ENCODE results near the gene KIF3B. TPM values are rescaled to one million over a fixed set of nuclear protein-coding genes. Genes with fewer than 3 reads are reported as not detected.
"Not testable (repeated sequence)": the region's sequence is repeated elsewhere in the genome, so short reads cannot be mapped to it uniquely, and the experiment has no call there.

Gene KIF3B
- 25.0 and 60.9 TPM in 2 replicates for total RNA-seq

DNA sequence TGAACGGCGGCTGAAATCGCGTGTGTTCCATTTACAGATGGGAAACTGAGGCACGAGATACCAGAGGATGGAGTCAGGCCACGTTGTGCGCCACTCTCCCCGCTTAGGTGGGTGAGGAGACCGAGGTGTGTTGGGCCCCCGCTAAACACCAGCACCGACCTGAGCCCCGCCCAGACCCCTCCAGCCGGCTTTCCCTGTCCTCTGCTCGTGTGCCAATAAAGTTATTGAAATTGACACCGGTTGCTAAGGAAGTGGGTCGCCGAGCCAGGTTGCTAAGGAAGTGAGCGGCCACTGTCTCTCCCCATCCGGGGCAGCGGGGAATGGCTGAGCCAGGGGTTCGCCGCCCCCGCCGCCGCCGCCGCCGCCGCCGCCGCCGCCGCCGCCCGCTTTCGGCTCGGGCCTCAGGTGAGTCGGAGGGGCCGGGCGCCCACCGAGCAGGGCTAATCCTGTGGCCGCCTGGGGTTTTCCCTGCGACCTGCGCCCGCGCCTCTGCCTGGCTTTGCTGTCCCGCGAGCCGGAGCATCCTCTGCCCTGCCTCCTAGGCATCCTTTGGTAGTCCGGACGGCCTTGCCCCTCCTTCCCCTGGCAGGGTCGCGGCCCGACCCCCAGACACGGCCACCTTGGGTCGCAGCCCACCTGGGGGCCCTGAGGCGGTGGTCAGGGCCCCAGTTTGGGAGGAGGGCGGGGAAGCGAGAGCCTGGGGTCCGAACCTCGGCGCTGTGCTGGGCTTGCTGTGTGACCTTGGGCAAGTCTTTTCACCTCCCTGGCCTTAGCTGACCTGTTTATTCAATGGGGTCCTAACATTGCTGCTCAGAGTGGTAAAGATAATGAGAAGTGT is at the start of gene KIF3B:
Gene KIF3B (plus strand): TSS at position 291 of the 838 bp plus-strand sequence. CDS start 32,127 bp downstream, outside the sequence.
- DNase-seq (ENCODE audit: low read depth): peak; percentile 78

DNA sequence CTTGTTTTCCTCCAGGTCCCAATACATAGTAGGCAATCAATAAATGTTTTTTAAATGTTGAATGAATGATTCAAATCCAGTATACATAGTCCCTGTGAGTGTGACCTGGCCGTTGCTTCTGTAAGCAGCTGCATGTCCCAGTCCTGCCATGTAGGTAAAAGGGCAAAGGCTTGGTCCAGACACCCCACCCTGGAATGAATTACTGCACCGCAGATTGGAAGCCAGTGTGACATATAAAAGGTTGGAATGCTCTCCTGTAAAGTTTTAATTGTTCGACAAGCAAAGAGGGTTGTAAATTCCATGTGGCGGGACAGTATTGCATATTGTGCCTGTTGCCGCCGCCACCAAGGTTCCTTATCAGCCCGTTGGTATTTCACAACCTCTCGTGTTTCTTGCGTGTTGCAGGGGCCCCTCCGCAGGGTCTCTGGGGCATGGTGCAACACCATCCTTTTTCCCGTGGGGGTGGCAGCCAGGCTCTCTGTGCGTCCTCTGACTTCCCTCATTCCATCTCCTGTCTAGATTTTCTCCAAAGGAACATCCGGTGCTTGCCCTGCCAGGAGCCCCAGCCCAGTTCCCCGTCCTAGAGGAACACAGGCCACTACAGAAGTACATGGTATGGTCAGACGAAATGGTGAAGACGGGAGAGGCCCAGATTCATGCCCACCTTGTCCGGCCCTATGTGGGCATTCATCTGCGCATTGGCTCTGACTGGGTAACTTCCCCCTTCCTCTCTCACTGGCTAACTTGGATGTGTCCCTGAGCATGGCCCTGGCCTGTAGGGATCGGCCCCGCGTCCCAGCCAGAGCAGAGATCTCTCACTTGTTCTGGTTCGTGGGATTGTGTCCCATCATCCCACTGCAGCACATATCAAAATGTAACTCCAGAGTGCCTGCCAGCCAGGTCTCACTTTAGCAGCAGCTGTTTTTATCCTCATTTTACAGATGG is 49.4 kb upstream of the KIF3B start:
- no peak for DNase-seq (ENCODE audit: low read depth)

DNA sequence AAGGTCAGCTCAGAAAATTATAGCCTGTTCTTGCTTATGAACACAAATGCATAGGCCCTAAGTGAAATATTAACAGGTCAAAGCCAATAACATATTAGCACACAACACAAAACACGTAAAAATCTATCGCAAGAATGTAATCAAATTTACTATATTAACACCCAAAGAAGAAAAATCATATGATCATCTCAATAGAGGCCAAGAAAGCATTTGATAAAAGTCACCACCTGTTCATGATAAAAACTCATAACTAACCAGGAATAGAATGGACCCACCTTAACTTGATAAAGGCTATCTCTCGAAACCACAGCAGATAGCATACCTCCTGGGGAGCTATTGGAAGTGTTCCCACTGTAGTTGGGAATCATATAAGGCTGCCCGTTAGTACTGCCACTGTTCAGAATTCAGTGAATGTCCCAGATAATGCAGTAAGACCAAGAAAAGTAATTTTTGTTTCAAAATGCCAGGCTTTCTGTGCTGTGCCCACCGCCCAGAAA is 48.2 kb upstream of the KIF3B start:
- DNase-seq (ENCODE audit: low read depth): no peak

DNA sequence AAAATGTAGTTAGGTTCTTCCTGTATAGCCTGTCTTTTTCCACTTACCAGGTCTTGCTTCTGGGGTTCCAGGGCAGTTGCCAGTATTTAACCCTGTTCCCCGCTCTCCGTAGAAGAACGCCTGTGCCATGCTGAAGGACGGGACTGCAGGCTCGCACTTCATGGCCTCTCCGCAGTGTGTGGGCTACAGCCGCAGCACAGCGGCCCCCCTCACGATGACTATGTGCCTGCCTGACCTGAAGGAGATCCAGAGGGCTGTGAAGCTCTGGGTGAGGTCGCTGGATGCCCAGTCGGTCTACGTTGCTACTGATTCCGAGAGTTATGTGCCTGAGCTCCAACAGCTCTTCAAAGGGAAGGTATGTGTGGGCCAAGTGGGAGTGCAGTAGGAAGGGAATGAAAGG is 46.7 kb upstream of the KIF3B start:
- DNase-seq (ENCODE audit: low read depth): no peak

DNA sequence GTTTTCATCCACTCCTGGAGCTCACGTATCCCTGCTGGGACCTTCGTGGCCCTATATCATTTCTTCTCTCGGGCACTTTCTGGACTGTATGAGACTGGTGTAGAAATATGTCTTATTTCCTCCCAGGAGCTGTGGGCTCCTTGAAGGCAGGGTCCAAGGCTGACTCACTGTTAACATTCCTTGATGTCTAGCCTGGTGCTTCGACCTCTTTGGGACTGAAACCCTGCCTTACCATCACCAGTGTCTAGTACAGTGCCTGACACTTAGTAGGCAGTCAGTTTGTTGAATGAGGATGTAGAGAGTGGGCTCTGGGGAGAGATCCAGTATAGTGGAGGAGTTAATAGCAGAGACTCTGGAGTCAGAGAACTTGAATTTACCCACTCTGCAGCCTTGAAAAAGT is 46.2 kb upstream of the KIF3B start:
- DNase-seq (ENCODE audit: low read depth): no peak

DNA sequence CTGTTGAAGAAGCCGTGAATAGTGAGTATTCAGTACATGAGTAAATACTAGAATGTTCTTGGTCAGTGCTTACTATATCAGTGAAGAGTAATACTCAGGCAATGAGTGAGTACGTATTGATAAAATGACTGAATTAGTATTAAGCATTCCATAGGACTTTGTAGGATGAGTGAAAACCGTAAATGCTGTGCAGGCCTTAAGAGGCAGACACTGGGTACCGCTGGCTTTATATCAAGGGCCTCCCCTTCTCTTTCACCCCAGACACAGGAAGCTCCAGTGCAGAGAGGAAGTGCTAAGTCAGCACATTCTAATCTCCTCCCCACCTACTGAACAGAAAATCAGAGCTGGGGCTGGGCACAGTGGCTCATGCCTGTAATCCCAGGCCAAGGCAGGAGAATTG is 45.6 kb upstream of the KIF3B start:
- DNase-seq (ENCODE audit: low read depth): no peak

DNA sequence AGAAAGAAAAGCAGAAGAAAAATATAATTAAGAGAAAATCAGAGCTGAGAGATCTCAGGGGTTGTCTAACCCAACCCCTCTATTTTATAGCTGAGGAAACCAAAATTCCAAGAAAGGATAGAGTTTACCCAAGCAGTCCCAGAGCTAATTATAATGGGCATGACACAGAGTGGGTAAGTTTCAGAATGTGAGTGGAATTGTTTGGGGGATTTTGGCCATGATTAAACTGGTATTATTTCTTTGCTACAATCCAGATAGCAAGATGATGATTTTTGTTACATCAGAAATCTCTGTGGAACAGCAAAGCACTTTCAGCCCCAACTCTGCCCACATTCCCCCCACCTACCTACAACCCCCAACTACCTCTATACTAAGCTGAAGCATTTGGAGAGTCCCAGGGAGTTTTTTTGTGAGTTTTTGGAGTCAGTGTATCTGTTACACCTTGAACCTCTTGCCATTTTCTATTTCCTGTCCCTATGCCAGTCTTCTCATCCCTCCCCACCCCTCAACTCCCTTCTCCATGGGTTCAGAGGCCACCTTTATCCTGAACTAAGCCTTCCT is 45.0 kb upstream of the KIF3B start:
- no peak for DNase-seq (ENCODE audit: low read depth)

DNA sequence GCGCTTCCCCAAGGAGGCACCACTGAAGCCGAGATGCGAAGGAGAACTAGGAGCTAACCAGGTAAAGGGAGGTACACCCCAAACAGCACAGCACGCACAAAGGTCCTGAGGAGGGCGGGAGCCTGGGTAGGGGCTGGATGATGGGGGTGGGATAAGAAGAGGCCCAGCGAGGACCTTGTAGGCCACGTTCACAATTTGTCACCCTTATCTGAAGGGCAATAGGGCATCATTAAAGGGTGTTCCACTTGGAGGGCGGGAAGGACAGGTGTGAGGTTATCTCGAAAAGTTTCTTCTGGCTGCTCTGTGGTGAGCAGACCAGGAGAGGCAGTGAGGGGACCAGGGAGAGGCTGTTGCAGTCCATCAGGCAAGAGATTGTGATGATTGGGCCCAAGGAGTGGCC is 44.2 kb upstream of the KIF3B start:
- DNase-seq (ENCODE audit: low read depth): no peak

DNA sequence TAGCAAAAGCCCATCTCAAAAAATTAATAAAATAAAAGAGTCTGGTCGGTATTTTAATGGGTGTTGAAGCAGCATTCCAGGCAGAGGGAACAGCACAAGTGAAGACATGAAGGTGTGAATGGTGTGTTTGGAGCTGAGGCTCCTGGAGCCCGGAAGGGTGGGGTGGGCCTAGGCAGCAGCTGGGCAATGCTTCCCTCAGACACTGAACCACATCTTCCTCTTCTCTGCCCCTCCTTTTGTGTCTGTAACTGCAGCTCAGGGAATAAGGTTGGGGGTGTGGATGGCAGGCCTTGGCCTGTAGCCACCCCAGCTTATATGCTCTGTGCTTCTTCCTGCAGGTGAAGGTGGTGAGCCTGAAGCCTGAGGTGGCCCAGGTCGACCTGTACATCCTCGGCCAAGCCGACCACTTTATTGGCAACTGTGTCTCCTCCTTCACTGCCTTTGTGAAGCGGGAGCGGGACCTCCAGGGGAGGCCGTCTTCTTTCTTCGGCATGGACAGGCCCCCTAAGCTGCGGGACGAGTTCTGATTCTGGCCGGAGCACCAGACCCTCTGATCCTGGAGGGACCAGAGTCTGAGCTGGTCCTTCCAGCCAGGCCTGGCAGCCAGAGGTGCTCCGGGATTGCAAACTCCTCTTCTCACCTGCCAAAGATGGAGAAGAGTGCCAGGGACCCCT is 43.2 kb upstream of the KIF3B start:
- DNase-seq (ENCODE audit: low read depth): no peak

DNA sequence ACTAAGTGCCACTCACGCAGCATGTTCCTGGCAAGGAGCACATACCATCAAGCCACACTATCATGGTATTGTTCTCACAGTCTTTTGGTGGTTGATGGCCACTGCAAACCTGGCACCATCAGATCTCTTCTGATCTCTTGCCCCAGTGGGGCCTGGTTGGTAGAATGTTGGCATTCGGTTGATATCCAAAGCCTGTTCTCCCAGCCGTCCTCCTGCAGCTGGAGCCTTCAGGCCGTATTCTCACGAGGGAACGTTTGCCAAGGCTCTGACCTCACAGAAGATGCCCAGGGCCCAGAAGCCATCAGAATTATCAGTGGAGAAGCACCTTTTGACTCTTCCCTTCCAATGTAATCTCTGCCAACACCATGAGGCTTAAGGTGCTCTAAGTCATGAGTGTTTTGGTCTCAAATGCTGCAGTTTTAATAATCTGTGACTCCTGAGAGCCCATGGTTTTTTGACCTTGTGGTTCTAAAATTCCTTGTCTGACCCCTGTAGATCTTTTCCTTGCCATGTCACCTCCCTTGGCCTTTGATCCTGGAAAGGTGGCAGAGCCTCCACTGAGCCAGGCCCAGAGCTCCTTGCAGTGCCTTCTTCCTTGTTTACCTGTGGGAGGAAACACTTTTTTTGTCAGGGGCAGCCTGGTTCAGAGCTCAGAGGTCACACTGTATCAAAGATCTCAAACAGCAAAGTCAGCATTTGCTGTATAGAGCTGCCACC is 42.0 kb upstream of the KIF3B start:
- no peak for DNase-seq (ENCODE audit: low read depth)

DNA sequence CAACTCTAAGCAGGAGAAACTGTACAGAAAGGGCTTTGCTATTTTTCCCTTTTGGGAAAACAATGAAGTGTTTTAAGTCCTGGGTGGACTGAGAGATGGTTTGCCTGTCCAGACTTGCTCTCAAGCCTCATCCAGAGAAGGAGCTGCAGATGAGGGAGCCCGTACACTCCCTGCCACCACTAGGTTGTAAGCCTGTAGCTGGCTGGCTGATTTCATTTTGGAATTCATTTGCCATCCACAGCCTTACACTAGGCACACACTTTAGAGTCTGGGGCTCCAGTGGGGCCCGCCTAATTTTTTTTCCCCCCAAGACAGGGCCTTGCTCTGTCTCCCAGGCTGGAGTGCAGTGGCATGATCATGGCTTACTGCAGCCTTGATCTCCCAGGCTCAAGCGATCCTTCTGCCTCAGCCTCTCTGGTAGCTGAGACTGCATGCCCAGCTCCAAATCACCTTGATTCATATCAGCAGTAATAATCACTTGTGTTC is 41.4 kb upstream of the KIF3B start:
- no peak for DNase-seq (ENCODE audit: low read depth)

DNA sequence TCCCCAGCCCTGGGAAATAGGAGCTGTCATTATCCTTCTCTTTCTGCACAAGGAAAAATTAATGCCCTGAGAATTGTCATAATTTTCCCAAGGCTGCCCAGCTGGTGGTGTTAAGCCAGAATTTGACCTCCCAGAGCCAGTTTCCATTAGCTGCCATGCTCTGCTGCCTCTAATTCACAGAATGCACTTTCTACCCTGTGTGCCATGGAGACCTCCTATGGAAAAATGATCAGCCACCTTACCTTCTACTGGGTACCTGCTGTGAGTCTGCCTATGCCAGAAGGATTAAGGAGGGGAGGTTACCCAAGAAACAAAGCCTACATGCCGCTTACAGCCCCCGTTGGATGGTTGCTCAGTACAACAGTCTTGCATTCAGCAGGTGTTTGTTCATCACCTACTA is 40.6 kb upstream of the KIF3B start:
- DNase-seq (ENCODE audit: low read depth): no peak

DNA sequence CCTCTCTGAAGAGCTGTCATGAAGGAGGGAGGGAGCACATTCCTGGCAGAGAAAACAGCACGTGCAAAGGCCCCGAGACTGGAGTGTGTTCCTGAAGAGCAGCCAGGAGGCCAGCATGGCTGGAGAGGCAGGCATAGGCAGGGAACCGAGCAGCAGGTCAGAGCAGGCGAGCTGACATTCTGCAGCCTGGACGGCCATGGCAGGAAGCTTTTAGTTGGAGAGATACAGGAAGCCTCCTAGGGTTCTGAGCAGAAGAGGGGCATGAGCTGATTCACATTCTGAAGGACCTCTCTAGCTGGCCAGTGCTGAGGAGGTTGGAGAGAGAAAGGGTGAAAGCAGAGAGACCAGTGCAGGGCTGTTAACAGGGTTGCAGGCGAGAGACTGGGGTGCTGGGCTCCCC is 40.0 kb upstream of the KIF3B start:
- DNase-seq (ENCODE audit: low read depth): no peak

DNA sequence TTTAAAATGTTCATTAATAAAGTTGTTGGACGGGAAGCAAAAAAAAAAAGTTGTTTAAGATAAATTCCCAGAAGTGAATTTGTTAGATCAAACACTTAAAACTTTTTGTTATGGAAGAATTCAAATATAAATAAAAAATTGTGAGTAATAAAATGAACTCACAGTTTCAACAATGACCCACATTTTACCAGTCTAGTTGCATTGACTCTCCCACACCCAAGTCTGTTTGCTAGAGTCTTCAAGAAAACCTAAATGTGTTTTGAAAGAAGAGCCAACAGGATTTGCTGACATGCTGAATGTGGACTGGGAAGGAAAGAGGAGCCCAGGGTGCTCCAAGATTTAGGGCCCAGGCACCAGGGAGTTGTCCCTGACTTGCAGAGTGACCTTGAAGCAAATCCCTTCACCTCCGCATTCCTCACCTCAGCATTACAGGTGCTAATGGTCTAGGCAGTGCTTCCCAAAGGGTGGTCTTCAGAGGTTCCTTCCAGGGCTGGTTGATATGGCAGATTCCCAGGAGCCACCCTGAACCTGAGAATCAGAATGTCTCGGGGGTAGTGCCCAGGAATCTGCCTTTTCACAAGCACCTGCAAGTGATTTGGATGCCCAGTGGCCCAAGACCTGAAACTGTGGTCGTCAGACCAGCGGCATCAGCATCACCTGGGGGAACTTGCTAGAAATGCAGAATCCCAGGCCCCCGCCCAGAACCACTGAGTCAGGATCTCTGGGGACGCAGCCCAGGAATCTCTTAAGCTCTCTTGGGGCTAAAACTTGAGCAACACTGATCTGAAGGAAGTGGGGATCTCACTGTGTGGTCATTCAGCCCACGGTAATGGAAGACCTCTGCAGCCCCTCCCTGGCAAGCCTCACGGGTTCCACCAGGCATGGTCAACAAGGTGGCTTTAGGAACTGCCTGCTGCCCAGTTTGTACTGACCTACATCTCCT is 38.7 kb upstream of the KIF3B start:
- no peak for DNase-seq (ENCODE audit: low read depth)

DNA sequence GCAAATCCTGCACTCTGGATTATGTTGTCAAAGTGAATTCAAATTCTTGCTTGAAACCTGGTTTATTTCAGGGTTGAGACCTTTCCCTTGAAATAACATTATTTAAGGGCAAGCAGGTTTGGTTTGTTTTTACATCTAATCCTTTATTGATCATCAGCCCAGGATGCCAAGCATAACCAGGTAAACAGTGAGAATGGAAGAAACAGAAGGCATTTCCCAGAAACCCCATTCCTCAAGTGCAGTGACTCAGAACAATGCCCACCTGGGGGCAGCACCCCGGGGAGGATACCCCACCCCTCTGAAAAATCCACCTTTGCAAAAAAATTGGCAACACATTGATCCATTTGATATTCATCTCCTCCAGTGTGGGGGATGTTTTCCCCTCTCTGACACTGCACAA is 37.2 kb upstream of the KIF3B start:
- DNase-seq (ENCODE audit: low read depth): peak; percentile 49

DNA sequence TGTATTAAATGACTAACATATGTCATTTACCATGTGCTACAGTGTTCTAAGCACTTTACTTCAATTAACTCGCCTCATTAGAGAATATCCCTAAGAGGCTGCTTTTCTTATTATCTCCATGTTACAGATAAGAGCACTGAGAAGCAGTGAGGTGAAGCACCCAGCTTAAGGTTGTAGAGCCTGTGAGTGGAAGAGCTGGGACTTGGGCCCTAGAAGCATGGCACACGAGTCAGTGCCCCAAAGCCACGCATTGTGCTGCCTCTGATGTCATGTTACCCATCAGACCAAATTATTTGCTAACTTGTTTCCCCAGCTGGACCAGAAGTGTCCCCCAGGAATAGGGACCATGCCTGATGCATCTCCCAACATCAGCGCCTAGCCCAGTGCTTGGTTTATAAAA is 35.6 kb upstream of the KIF3B start:
- DNase-seq (ENCODE audit: low read depth): no peak

DNA sequence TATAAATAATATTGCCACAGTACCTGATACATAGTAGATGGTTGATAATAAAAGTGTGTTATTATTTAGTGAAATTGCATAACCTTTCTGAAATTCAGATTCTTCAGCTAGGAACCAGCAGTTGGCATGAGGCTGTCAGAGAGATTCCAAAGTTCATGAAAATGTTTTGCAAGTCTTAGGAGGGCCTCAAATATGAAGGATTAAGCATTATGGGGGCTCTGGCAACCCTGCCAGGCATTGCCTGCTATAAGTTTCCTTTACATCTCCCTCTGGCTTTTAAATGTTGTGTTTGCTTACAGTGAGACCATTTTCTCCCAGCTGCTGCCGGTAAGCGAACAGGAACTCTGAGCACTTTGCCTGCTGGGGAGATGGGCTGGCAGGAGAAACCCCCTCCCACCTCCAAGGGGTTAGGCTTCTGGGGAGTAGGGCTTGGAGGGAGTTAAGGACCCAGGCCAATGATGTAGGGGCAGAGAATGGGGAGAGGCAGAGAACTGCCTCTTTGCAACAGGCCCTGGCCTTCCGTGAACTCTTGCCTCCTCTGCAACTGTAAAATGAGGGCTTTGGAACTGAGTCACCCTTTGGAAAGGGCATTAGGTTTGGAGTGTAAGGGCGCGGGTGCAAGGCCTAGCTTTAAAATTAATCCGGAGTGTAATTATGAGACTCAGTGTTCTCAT is 33.2 kb upstream of the KIF3B start:
- no peak for DNase-seq (ENCODE audit: low read depth)

DNA sequence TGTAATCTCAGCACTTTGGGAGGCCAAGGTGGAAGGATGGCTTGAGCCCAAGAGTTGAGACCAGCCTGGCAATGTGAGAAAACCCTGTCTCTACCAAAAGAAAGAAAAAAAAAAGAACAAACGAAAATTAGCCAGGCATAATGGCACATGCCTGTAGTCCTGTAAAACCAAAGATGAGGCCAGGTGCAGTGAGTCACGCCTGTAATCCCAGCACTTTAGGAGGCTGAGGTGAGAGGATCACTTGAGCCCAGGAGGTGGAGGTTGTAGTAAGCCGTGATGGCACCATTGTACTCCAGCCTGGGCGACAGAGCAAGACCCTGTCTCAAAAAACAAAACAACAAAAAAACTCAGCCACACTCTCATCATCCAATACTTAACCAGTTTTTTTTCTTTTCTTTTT is 32.5 kb upstream of the KIF3B start:
- no peak for DNase-seq (ENCODE audit: low read depth)

DNA sequence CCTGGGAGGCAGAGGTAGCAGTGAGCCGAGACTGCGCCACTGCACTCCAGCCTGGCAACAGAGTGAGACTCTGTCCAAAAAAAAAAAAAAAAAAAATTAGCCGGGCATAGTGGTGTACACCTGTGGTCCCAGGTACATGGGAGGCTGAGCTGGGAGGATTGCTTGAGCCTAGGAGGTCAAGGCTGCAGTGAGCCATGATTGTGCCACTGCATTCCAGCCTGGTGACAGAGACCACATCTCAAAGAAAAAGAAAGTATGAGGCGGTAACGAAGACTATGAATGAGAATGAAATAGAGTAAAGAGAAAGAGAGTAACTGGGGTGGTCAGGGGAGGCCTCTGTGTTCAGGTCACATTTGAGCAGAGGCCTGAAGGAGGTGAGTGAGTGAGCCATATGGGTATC is 31.2 kb upstream of the KIF3B start:
- DNase-seq (ENCODE audit: low read depth): not testable (repeated sequence)
